ENCODE measurements around the gene TAF1. TPM values are rescaled to one million over a fixed set of nuclear protein-coding genes. Genes with fewer than 3 reads are reported as not detected.
"Not testable (repeated sequence)": the region's sequence is repeated elsewhere in the genome, so short reads cannot be mapped to it uniquely, and the experiment has no call there.

Gene TAF1
- total and polyA plus RNA-seq, 2 donors (not counting 3 experiments of a cell fraction or from before 2014, with no cell fraction given): 8.2 to 41.0 TPM

GRCh38 chrX:71321731-71322130, 44.4 kb upstream of the TAF1 start:
- H4K20me1 ChIP-seq (replicated peaks; ENCODE audit: control insufficient read depth, extremely low read depth, insufficient read depth, low read length): no peaks in the 10 kb centered on the region
- H3K9me3 ChIP-seq (replicated peaks; ENCODE audit: control insufficient read depth, insufficient read depth, low read length): no peaks in the 10 kb centered on the region
- intact Hi-C loops (cut with micrococcal nuclease): no loop called here
- H3K4me1 ChIP-seq (ENCODE audit: control insufficient read depth, extremely low read depth, insufficient read depth, low read length): no peaks in the 10 kb centered on the region
- DNase-seq (ENCODE audit: low read depth, low spot score) (no peak), FAIRE-seq (no peak)
- no TSS peak for BruUV-seq (replicated peaks)
- no peaks in the 10 kb centered on the region for H3K79me2 ChIP-seq (ENCODE audit: control insufficient read depth, insufficient read depth, low read length)
- no peaks in the 10 kb centered on the region for H3K9me1 ChIP-seq (replicated peaks; ENCODE audit: control insufficient read depth, extremely low read depth, insufficient read depth, low read length)
- CTCF ChIA-PET: no interaction called here
- TF ChIP-seq POLR2AphosphoS5 (IDR thresholded peaks at IDR 0.05; ENCODE audit: insufficient read depth, low read depth, low read length): no peak
- no peak for TF ChIP-seq MYC (IDR thresholded peaks at IDR 0.05; ENCODE audit: low read depth, low read length)
- TF ChIP-seq GATA2 (IDR thresholded peaks at IDR 0.05; ENCODE audit: insufficient read depth, insufficient read length, low read depth, low read length): no peak
- no peak for TF ChIP-seq FOS (IDR thresholded peaks at IDR 0.05; ENCODE audit: borderline replicate concordance, insufficient read depth, low read length)
- TF ChIP-seq, protein P1, sequence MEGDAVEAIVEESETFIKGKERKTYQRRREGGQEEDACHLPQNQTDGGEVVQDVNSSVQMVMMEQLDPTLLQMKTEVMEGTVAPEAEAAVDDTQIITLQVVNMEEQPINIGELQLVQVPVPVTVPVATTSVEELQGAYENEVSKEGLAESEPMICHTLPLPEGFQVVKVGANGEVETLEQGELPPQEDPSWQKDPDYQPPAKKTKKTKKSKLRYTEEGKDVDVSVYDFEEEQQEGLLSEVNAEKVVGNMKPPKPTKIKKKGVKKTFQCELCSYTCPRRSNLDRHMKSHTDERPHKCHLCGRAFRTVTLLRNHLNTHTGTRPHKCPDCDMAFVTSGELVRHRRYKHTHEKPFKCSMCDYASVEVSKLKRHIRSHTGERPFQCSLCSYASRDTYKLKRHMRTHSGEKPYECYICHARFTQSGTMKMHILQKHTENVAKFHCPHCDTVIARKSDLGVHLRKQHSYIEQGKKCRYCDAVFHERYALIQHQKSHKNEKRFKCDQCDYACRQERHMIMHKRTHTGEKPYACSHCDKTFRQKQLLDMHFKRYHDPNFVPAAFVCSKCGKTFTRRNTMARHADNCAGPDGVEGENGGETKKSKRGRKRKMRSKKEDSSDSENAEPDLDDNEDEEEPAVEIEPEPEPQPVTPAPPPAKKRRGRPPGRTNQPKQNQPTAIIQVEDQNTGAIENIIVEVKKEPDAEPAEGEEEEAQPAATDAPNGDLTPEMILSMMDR (IDR thresholded peaks at IDR 0.05; ENCODE audit: extremely low read depth in 1 of 2, insufficient read depth in 1 of 2, low read depth in 1 of 2, low read length in 2 of 2): no peak
- no peak for TF ChIP-seq MAX (IDR thresholded peaks at IDR 0.05; ENCODE audit: insufficient read depth, insufficient read length)
- TF ChIP-seq EZH2 (IDR thresholded peaks at IDR 0.05; ENCODE audit: borderline replicate concordance, low read depth, low read length, severe bottlenecking): no peak
- TF ChIP-seq POLR2A (IDR thresholded peaks at IDR 0.05; ENCODE audit: low read depth, low read length): no peak
- no peak for TF ChIP-seq JUN (IDR thresholded peaks at IDR 0.05; ENCODE audit: borderline replicate concordance, insufficient read depth, insufficient read length, low read depth)
- no peak overlapping the region for H3K4me3 ChIP-seq (replicated peaks in 1 of 3; ENCODE audit: insufficient read depth in 1 of 3, low read depth in 1 of 3, low read length in 3 of 3)
- dilution Hi-C loops (cut with MboI; ENCODE audit: extremely low pct_ligation_motif_present, low sequenced_read_pairs): no loop called here
- no peaks in the 10 kb centered on the region for H3K36me3 ChIP-seq (ENCODE audit: control insufficient read depth in 2 of 2, extremely low read depth in 1 of 2, insufficient read depth in 2 of 2, low read length in 2 of 2)
- no peak overlapping the region for H2AFZ ChIP-seq (ENCODE audit: low read depth, low read length)
- POLR2A ChIA-PET: no interaction called here
- H3K27me3 ChIP-seq (ENCODE audit: control insufficient read depth in 2 of 2, insufficient read depth in 2 of 2, low read length in 2 of 2): no peaks in the 10 kb centered on the region
- H3K4me2 ChIP-seq (ENCODE audit: insufficient read depth, low read length): no peak overlapping the region
- H3K9ac ChIP-seq (replicated peaks; ENCODE audit: extremely low read depth, insufficient read depth, low read length): no peak overlapping the region
- H3K27ac ChIP-seq (ENCODE audit: insufficient read depth, low read depth, low read length): no peak overlapping the region

DNA sequence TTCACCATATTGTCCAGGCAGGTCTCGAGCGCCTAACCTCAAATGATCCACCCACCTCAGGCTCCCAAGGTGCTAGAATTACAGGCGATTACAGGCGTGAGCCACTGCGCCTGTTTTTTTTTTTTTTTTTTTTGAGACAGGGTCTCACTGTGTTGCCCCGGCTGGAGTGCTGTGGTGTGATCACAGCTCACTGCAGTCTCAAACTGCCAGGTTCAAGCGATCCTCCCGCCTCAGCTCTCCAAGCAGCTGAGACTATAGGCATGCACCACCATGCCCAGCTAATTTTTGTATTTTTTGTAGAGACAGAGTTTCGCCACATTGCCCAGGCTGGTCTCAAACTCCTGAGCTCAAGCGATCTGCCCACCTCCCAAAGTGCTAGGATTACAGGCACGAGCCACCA, 41.7 kb upstream of the TAF1 start:
- H3K9me1 ChIP-seq (replicated peaks; ENCODE audit: control insufficient read depth, extremely low read depth, insufficient read depth, low read length); H2AFZ ChIP-seq (ENCODE audit: low read depth, low read length); DNase-seq (ENCODE audit: low read depth, low spot score); H3K4me3 ChIP-seq (replicated peaks in 1 of 3; ENCODE audit: insufficient read depth in 1 of 3, low read depth in 1 of 3, low read length in 3 of 3); H4K20me1 ChIP-seq (replicated peaks; ENCODE audit: control insufficient read depth, extremely low read depth, insufficient read depth, low read length); H3K36me3 ChIP-seq (ENCODE audit: control insufficient read depth in 2 of 2, extremely low read depth in 1 of 2, insufficient read depth in 2 of 2, low read length in 2 of 2); CTCF ChIA-PET; H3K27ac ChIP-seq (ENCODE audit: insufficient read depth, low read depth, low read length); dilution Hi-C loops (cut with MboI; ENCODE audit: extremely low pct_ligation_motif_present, low sequenced_read_pairs); intact Hi-C loops (cut with micrococcal nuclease); H3K27me3 ChIP-seq (ENCODE audit: control insufficient read depth in 2 of 2, insufficient read depth in 2 of 2, low read length in 2 of 2); POLR2A ChIA-PET; H3K9ac ChIP-seq (replicated peaks; ENCODE audit: extremely low read depth, insufficient read depth, low read length); FAIRE-seq; H3K4me1 ChIP-seq (ENCODE audit: control insufficient read depth, extremely low read depth, insufficient read depth, low read length); H3K79me2 ChIP-seq (ENCODE audit: control insufficient read depth, insufficient read depth, low read length); H3K9me3 ChIP-seq (replicated peaks; ENCODE audit: control insufficient read depth, insufficient read depth, low read length); H3K4me2 ChIP-seq (ENCODE audit: insufficient read depth, low read length); BruUV-seq (replicated peaks): not testable (repeated sequence)
